AG04450 (cell line): ENCODE measurements around the gene LILRB5. TPM values are rescaled to one million over a fixed set of nuclear protein-coding genes. Genes with fewer than 3 reads are reported as not detected.
A peak's percentile ranks its signal among the peaks of the same experiment; 100 is the strongest.

Experiments used
- CTCF ChIA-PET: fragments of 300-600, 350-600 bp; formaldehyde crosslinking; extraction: SDS; loops from one replicate; lab custom pipeline; 2022; ENCODE audit warnings: antibody characterized with exemption, inconsistent platforms; lab: Charles Lee
- POLR2A ChIA-PET: fragments of 350-600 bp; formaldehyde crosslinking; extraction: SDS; loops from one replicate; lab custom pipeline; 2021; ENCODE audit warnings: antibody characterized with exemption, inconsistent platforms; lab: Yijun Ruan, JAX
- DNase-seq: peaks from one replicate; pipeline ENCODE4 v3.0.0-alpha.2; 2011; ENCODE audit warnings: low read depth, low spot score
- H3K27ac ChIP-seq: one replicate; pipeline ENCODE4 v1.5.1; 2012; ENCODE audit warnings: low read depth, low read length, control low read depth
- H3K27me3 ChIP-seq: one replicate; pipeline ENCODE4 v1.6.0; 2012; ENCODE audit warnings: low read length; ENCODE audit not compliant: control insufficient read depth, insufficient read depth
- H3K4me3 ChIP-seq: 2 replicates; pipeline ENCODE4 v1.5.1; 2011; ENCODE audit warnings: mild to moderate bottlenecking, low read depth, low read length, control low read depth
- H3K9me3 ChIP-seq: 2 replicates; pipeline ENCODE4 v1.5.1; 2012; ENCODE audit warnings: low read length; ENCODE audit not compliant: control insufficient read depth, insufficient read depth
- polyA plus RNA-seq: library from polyadenylated mRNA; depleted of rRNA; stranded (reverse); fragments of >200 nt; gene quantifications from 2 replicates; pipeline ENCODE4 v1.2.3, GENCODE V29; 2011
- TF ChIP-seq, protein P1 (sequence below): IDR thresholded peaks from 2 replicates; pipeline ENCODE4 v1.5.1; 2011; ENCODE audit warnings: low read depth, low read length, control low read depth, inconsistent platforms

The LILRB5 gene
- polyA plus RNA-seq, 1 experiment: not detected

GRCh38 chr19:54268936-54269335, 11.9 kb upstream of the LILRB5 start:
- ChIA-PET POLR2A (no interaction called here), CTCF (no interaction called here)

GRCh38 chr19:54266133-54266532, 9.1 kb upstream of the LILRB5 start:
- H3K27me3 ChIP-seq: no peaks in the 10 kb centered on the region
- DNase-seq: peak; percentile 36
- H3K4me3 ChIP-seq: no peak overlapping the region
- H3K9me3 ChIP-seq: no peaks in the 10 kb centered on the region
- ChIA-PET CTCF (interaction anchor here (0.9 to 1.5 kb wide), 9 partner anchors 8 to 141 kb away, joined by 3 to 8 read pairs (median 4); no protein-coding TSS in a partner anchor), POLR2A (no interaction called here)
- H3K27ac ChIP-seq: no peak overlapping the region
- TF ChIP-seq, protein P1, sequence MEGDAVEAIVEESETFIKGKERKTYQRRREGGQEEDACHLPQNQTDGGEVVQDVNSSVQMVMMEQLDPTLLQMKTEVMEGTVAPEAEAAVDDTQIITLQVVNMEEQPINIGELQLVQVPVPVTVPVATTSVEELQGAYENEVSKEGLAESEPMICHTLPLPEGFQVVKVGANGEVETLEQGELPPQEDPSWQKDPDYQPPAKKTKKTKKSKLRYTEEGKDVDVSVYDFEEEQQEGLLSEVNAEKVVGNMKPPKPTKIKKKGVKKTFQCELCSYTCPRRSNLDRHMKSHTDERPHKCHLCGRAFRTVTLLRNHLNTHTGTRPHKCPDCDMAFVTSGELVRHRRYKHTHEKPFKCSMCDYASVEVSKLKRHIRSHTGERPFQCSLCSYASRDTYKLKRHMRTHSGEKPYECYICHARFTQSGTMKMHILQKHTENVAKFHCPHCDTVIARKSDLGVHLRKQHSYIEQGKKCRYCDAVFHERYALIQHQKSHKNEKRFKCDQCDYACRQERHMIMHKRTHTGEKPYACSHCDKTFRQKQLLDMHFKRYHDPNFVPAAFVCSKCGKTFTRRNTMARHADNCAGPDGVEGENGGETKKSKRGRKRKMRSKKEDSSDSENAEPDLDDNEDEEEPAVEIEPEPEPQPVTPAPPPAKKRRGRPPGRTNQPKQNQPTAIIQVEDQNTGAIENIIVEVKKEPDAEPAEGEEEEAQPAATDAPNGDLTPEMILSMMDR: peak; percentile 67

More at GRCh38 chr19:54268936-54269335, 11.9 kb upstream of the LILRB5 start:
- no peak overlapping the region for H3K27ac ChIP-seq
- no peak for DNase-seq
- no peak overlapping the region for H3K4me3 ChIP-seq
- no peaks in the 10 kb centered on the region for H3K27me3 ChIP-seq
- no peaks in the 10 kb centered on the region for H3K9me3 ChIP-seq
- TF ChIP-seq, protein P1: no peak

DNA sequence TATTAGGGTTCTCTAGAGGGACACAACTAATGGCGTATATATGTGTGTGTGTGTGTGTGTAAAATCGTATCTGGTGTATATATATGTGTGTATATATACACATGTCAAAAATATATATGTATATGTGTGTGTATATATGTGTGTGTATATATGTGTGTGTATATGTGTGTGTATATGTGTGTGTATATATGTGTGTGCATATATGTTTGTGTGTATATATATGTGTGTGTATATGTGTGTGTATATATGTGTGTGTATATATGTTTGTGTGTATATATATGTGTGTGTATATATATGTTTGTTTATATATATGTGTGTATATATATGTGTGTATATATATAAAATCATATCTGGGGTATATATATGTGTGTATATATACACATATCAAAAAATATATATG, 5.4 kb upstream of the LILRB5 start:
- Histone ChIP-seq H3K9me3 (no peaks in the 10 kb centered on the region), H3K27ac (no peak overlapping the region), H3K27me3 (no peaks in the 10 kb centered on the region), H3K4me3 (no peak overlapping the region)
- DNase-seq: no peak
- TF ChIP-seq, protein P1: no peak
- ChIA-PET CTCF (no interaction called here), POLR2A (no interaction called here)

- Histone ChIP-seq H3K27ac (no peak overlapping the region), H3K9me3 (no peaks in the 10 kb centered on the region), H3K27me3 (no peaks in the 10 kb centered on the region), H3K4me3 (no peak overlapping the region)
- TF ChIP-seq, protein P1: no peak
- ChIA-PET CTCF (no interaction called here), POLR2A (no interaction called here)
- no peak for DNase-seq
Measured at GRCh38 chr19:54262066-54262465, 5.0 kb upstream of the LILRB5 start.

DNA sequence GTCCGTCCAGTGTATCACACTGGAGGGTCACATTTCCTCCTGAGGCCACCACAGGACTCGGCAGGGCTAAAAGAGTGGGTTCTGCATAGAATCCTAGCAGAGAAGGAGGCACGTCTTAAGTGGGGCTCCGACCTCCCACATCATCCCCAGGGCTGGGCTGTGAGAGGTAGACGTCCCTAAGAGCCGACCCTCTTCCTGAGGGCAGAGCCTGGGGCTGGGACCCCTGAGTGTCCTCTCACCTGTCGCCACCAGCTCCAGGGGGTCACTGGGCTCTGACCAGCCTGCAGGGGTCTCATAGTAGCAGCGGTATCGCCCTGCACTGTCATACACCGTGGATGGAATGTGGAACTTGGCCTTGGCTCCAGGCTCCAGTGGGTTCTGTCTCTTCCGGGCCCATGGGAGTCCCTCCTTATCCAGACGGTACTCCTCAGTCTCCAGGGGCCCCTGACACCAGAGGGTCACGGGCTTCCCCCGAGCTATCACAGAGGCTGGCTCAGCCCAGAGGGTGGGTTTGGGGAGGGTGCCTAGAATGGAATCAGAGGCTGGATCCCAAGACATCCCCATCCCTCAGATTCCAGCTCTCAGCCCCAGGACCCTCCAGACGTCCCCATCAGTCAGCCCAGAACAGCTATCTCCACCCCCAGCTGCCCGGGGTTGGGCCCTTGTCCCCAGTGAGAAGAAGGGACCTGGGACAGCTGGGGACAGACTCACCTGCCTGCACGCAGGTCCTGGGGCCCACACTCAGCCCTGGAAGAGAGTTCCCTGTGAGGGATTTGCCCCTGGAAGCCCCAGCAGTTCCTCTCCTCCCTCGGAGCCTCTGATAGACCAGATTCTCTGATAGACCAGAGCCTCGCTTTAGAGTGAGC, 590 bp downstream of the LILRB5 start:
- no peak overlapping the region for H3K27ac ChIP-seq
- no peak overlapping the region for H3K4me3 ChIP-seq
- peaks cover 20% of the 10 kb centered on the region for H3K27me3 ChIP-seq
- CTCF ChIA-PET: interaction anchor here (0.7 kb wide), 1 partner anchor 9 kb away, joined by 4 read pairs; no protein-coding TSS in a partner anchor
- TF ChIP-seq, protein P1: no peak
- H3K9me3 ChIP-seq: no peaks in the 10 kb centered on the region
- DNase-seq: no peak
- POLR2A ChIA-PET: no interaction called here
